Aorta (tissue), 5 donors: ENCODE measurements around the gene TRIM36. TPM values are rescaled to one million over a fixed set of nuclear protein-coding genes. Genes with fewer than 3 reads are reported as not detected.

Experiments
- ATAC-seq: fragments of 200-7000 bp; cut with Tn5 transposase; one replicate; pipeline ENCODE4 v1.9.1; 2022; ENCODE audit warnings: moderate library complexity; ENCODE audit not compliant: low FRiP score
- DNase-seq, 2 donors: peaks; one replicate each; pipeline ENCODE4 v3.0.0-alpha.2; 2020
- H3K27ac ChIP-seq, 2 donors: one replicate each; pipeline ENCODE4 v1.5.1; 2013; ENCODE audit warnings: low read length in 2 of 2, mild to moderate bottlenecking in 2 of 2, moderate library complexity in 2 of 2, control low read depth in 1 of 2, inconsistent platforms in 1 of 2, low read depth in 1 of 2
- H3K27me3 ChIP-seq, 2 donors: one replicate each; pipeline ENCODE4 v1.6.1; 2013; ENCODE audit warnings: control low read depth in 1 of 2, low read length in 1 of 2, mild to moderate bottlenecking in 1 of 2, moderate library complexity in 1 of 2; ENCODE audit not compliant: insufficient read depth in 2 of 2, control insufficient read depth in 1 of 2
- H3K36me3 ChIP-seq, 2 donors: one replicate each; pipeline ENCODE4 v1.6.1; 2013; ENCODE audit warnings: control low read depth in 1 of 2, low read length in 1 of 2, mild to moderate bottlenecking in 1 of 2; ENCODE audit not compliant: insufficient read depth in 2 of 2, control insufficient read depth in 1 of 2
- H3K4me1 ChIP-seq, 2 donors: one replicate each; pipeline ENCODE4 v1.6.1; 2013; ENCODE audit warnings: low read length in 2 of 2, control low read depth in 1 of 2, mild to moderate bottlenecking in 1 of 2, moderate library complexity in 1 of 2; ENCODE audit not compliant: insufficient read depth in 2 of 2, control insufficient read depth in 1 of 2
- H3K4me3 ChIP-seq, 2 donors: one replicate each; pipeline ENCODE4 v1.5.1; 2013; ENCODE audit warnings: low read length in 2 of 2, control low read depth in 1 of 2, mild to moderate bottlenecking in 1 of 2
- H3K9me3 ChIP-seq: one replicate; pipeline ENCODE4 v1.6.1; 2013; ENCODE audit warnings: mild to moderate bottlenecking, low read length; ENCODE audit not compliant: control insufficient read depth
- WGBS, 2 donors: extraction: QIAGEN DNeasy Blood & Tissue Kit; methylation state at CpG; one replicate each; pipeline ENCODE4 v1.1.7; 2013; 5-methylcytosine and 5-hydroxymethylcytosine counted together
- intact Hi-C, 2 donors: fragments of 100-400 bp; cut with DNase I; formaldehyde crosslinking; loops; one replicate each; pipeline versions ENCODE4 v1.14.2 to v1.15.0; 2022
- polyA plus RNA-seq, 2 donors: library from polyadenylated mRNA; stranded (reverse); fragments of 200-250 nt; gene quantifications; one replicate each; pipeline ENCODE4 v1.2.3, GENCODE V29; 2013
- total RNA-seq, 2 donors: library from RNA; stranded (reverse); fragmentation: NEBNext Ultra II Directional; extraction: Animal tissue kit (Norgen Biotek cat#: 25700); gene quantifications; one replicate each; pipeline ENCODE4 v1.2.1, GENCODE V29; 2021
- donor health status: healthy with polysubstance abuse.
- donor health status: Bipolar disorder and iron deficiency.
- donor health status: DM: no; HTN: no; CAD: no.
- donor health status: DM: no; HTN: no; CAD: no.
- donor health status: DM: yes; HTN: yes; CAD: no.

TRIM36 gene
- total and polyA plus RNA-seq, 4 donors, result 4.4 to 23.9 (median 13.0) TPM

- Histone ChIP-seq H3K27ac (no peak overlapping the region), H3K4me1 (no peaks in the 10 kb centered on the region), H3K4me3 (no peak overlapping the region), H3K36me3 (no peaks in the 10 kb centered on the region), H3K27me3 (no peaks in the 10 kb centered on the region), H3K9me3 (no peaks in the 10 kb centered on the region)
- intact Hi-C loops, result no loop called here
- WGBS, 2 donors, result 92 to 93% methylated on average over 4 of the region's 4 CpGs
- DNase-seq (no peak), ATAC-seq (no peak)
These were observed 20.7 kb upstream of the TRIM36 start for GRCh38 chr5:115190388-115190787.

DNA sequence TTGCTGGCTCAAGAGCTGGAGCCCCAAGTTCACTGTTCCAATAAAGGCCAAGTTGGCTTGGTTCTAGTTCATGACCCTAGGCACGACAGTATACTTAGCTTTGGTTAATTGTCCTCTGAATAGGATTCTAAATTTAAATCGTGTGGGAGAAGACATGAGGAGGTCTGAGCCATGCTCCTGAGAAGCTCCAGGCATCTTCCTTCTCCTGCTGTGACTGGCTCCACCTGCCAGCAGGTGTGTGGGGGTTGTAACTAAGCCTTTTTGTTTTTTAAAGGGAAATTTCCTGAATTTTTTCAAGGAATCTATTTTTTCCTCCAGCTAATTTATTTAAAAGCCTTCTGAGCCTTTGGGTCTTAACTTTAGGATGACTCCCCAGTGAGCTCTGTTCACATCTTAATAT lies 20.2 kb upstream of the TRIM36 start:
- WGBS, 2 donors, result 64 to 71% methylated on average over 2 of the region's 2 CpGs
- intact Hi-C loops, result no loop called here

DNA sequence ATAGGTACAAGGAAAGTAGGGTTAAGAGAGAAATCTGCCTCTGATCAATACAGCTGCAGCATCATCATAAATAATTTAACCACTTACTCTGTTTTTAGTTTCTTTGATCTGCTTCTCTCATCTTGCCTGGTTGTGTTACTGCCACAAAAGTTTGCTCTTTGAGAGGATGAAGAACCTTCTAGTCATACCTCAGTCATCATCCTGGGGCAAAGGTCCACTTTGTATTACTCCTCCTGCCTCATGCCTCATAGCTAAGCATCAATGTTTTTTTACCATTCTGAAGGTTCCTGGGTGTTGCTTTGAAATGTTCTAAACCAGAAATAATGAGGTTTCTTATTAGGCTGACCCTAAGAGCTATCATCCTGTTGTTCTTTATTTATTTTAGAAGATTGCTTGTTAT lies 17.1 kb upstream of the TRIM36 start:
- Histone ChIP-seq H3K4me1 (no peaks in the 10 kb centered on the region), H3K9me3 (no peaks in the 10 kb centered on the region), H3K27ac (no peak overlapping the region), H3K36me3 (no peaks in the 10 kb centered on the region), H3K27me3 (no peaks in the 10 kb centered on the region), H3K4me3 (no peak overlapping the region)
- ATAC-seq, result no peak
- intact Hi-C loops, result no loop called here
- DNase-seq, result no peak

More for the DNA sequence above, 20.2 kb upstream of the TRIM36 start:
- ATAC-seq, result no peak
- Histone ChIP-seq H3K27ac (no peak overlapping the region), H3K9me3 (no peaks in the 10 kb centered on the region), H3K4me3 (no peak overlapping the region), H3K27me3 (no peaks in the 10 kb centered on the region), H3K4me1 (no peaks in the 10 kb centered on the region), H3K36me3 (no peaks in the 10 kb centered on the region)
- DNase-seq, result no peak

DNA sequence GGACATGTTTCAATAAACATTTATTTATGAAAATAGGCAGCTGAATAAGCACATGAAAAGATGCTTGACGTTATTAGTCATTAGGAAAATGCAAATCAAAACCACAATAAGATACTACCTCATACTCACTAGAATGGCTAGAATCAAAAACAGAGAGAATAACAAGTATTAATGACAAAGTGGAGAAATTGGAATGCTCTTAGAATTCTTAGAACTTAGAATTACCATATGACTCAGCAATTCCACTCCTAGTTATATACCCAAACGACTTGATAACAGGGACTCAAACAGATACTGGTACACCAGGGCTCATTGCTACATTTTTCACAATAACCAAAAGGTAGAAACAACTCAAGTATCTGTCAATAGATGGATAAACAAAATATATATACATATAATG lies 15.1 kb upstream of the TRIM36 start:
- H3K4me1 ChIP-seq, result no peaks in the 10 kb centered on the region
- no peaks in the 10 kb centered on the region for H3K36me3 ChIP-seq
- intact Hi-C loops, result no loop called here
- ATAC-seq (no peak), DNase-seq (no peak)
- H3K27ac ChIP-seq, result no peak overlapping the region
- no peaks in the 10 kb centered on the region for H3K9me3 ChIP-seq
- no peaks in the 10 kb centered on the region for H3K27me3 ChIP-seq
- WGBS, 2 donors, result 77 to 82% methylated on average over 2 of the region's 2 CpGs
- no peak overlapping the region for H3K4me3 ChIP-seq

GRCh38 chr5:115181757-115182156 lies 12.0 kb upstream of the TRIM36 start:
- DNase-seq (no peak), ATAC-seq (no peak)
- Histone ChIP-seq H3K27ac (no peak overlapping the region), H3K4me3 (no peak overlapping the region), H3K4me1 (no peaks in the 10 kb centered on the region), H3K36me3 (no peaks in the 10 kb centered on the region), H3K9me3 (no peaks in the 10 kb centered on the region), H3K27me3 (no peaks in the 10 kb centered on the region)
- intact Hi-C loops, result no loop called here

- intact Hi-C loops, result no loop called here
- Histone ChIP-seq H3K4me1 (no peaks in the 10 kb centered on the region), H3K9me3 (no peaks in the 10 kb centered on the region), H3K27ac (peak overlapping the region in 1 of 2 donors; percentile 47), H3K4me3 (peak overlapping the region; percentile 58 to 97), H3K36me3 (no peaks in the 10 kb centered on the region), H3K27me3 (no peaks in the 10 kb centered on the region)
- WGBS, 2 donors, result 1% methylated on average over 48 to 54 of the region's 54 CpGs
- DNase-seq (peak; percentile 58 to 79), ATAC-seq (peak; percentile 78)
These were observed 10.5 kb upstream of the TRIM36 start for GRCh38 chr5:115180165-115180709.

DNA sequence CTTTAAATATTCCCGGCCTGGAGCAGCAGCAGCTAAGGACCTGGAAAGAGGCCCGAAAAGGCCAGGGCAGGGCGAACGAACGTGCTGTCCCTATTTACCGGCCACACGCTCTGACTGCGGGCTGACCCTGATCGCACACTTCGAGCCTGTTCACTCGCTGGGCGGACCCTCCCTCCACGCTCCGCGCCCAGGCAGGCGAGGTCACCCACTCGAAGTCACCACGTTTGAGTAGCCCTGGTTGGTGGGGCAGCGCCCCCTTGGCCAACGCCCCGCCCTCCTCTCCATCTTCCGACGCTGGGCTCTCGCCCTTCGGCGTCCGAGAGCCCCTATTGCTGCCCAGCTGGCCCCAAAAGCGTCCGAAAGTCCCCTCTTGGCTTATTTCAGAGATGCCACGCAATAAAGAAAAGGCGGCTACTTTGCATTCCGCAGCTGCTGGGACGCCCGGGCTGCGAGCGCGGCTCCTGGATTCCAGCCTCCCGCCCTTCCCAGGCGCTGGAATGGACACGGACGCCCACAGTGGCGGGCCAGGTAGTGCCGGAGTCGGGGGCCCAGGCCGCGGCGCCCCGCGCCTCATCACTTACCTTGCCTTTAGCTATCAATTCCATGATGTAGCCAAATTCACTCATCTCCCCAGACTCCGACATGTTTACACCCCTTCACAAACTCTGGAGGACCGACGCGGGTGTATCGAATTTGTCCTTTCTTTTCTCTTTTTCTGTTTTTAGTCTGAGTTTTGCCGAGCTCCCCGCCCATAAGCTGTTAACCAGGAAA lies 9.9 kb upstream of the TRIM36 start:
- Histone ChIP-seq H3K36me3 (no peaks in the 10 kb centered on the region), H3K27ac (peak overlapping the region in 1 of 2 donors; percentile 47), H3K4me3 (peak overlapping the region; percentile 58 to 97), H3K9me3 (no peaks in the 10 kb centered on the region), H3K27me3 (no peaks in the 10 kb centered on the region), H3K4me1 (no peaks in the 10 kb centered on the region)
- 3 to 4% methylated on average over 50 to 56 of the region's 56 CpGs for WGBS, 2 donors
- DNase-seq (peak in 1 of 2 donors; percentile 78), ATAC-seq (peak; percentile 73)
- intact Hi-C loops, result no loop called here

- Histone ChIP-seq H3K36me3 (no peaks in the 10 kb centered on the region), H3K4me3 (peak overlapping the region in 1 of 2 donors; percentile 58), H3K27me3 (no peaks in the 10 kb centered on the region), H3K4me1 (no peaks in the 10 kb centered on the region), H3K9me3 (no peaks in the 10 kb centered on the region), H3K27ac (no peak overlapping the region)
- peak; percentile 5 for ATAC-seq
- WGBS, 2 donors, result 64 to 69% methylated on average over 30 of the region's 30 CpGs
- no peak for DNase-seq
- intact Hi-C loops, result no loop called here
These were observed 9.3 kb upstream of the TRIM36 start for GRCh38 chr5:115179030-115179393.

- Histone ChIP-seq H3K27ac (no peak overlapping the region), H3K9me3 (no peaks in the 10 kb centered on the region), H3K4me3 (peak overlapping the region in 1 of 2 donors; percentile 69), H3K27me3 (no peaks in the 10 kb centered on the region), H3K36me3 (no peaks in the 10 kb centered on the region), H3K4me1 (no peaks in the 10 kb centered on the region)
- WGBS, 2 donors, result 57 to 58% methylated on average over 16 of the region's 16 CpGs
- ATAC-seq (no peak), DNase-seq (no peak)
- intact Hi-C loops, result no loop called here
These were observed 1.3 kb upstream of the TRIM36 start for GRCh38 chr5:115170929-115171510.
